Stimulated activated CD4-positive, alpha-beta T cell treated with anti-CD3 and anti-CD28 coated beads, TNF-alpha, amount 100 ng/mL, for 24 hours (primary cell): Measurements from ENCODE around the gene CALML3.

Experiments used
- DNase-seq, 3 experiments: peaks; one replicate each; pipeline ENCODE4 v3.0.0-alpha.2; 2020; ENCODE audit warnings: low read depth in 3 of 3

CALML3 gene

DNA sequence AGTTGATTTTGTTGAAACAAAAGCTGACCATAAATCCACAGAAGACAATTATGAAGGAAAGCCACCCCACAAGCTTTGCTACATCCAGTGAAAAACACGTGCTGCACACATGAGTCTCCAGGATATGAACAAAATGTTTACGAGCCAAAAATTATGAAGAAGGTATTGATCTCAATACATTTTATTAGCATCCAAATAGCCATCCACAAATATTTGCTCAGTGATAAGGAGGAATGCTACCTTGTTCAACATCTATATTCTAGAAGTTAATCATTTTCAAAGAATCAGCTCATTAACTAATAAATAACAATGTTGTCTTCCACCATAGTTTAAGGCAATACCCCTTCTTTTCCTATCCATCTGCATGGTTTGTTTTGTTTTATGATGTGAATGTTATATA lies 42.7 kb downstream of the CALML3 start:
- no peak for DNase-seq

DNA sequence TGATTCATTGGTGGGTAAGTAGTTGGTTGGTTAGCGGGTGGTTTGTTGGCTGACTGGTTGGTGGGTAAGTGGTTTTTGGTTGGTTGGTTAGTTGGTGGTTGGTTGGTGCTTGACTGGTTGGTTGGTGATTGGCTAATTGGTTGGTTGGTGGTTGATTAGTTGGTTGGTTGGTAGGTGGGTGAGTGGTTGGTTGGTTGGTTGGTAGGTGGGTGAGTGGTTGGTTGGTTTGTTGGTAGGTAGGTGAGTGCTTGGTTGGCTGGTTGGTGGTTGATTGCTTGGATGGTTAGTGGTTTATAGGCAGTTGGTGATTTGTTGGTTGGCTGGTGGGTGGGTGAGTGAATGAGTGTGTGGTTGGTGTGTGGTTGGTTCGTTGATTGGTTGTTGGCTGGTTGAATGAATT lies 44.2 kb downstream of the CALML3 start:
- DNase-seq = no peak

DNA sequence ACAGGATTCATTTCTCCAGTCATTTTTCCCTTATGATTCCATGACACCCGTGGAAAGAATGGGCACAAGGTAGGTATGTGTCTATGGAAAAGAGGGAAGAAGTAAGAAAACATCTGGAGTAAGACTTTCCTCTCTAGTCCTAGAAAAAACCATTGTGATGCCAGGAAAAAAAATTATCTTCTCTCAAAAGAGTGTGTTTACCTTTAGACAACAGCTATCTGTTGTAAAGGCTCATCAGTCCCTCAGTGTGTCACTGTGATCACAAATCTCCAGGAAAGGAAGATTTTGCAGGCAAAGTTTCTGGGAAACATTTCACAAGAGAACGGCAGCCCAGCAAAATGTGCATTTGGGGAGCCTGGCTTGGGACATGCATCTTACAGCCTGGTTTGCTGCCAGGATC lies 44.8 kb downstream of the CALML3 start:
- no peak for DNase-seq

DNA sequence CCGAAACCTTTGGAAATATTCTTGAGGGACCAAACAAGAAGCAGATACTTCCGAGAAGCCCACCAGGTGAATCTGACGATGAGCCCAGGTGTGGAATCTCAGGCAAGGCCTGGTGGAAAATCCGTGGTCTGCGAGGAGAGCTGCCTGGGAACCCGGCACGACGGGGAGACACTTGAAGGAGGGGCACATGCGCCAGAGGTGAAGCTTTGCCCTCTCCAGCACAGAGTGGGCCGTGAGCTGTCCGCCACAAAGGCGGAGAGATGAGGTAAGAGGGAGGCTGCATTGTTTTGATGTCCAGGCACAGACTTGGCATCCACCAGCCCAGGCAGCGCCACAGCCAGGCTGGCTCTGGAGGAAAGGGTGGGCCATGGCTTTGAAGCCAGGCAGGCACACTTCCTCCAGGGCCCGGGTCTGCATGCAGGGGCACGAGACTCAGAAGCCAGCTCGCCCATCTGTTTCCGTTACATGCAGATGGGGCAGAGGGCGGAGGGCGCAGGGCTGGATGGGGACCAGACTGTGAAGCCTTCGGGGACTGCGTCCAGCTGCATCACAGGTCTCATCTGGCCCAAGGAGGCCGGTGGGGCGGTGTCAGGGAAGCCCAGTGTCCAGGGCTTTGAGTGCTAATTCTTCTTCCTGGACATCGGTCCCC lies 45.4 kb downstream of the CALML3 start:
- no peak for DNase-seq

DNA sequence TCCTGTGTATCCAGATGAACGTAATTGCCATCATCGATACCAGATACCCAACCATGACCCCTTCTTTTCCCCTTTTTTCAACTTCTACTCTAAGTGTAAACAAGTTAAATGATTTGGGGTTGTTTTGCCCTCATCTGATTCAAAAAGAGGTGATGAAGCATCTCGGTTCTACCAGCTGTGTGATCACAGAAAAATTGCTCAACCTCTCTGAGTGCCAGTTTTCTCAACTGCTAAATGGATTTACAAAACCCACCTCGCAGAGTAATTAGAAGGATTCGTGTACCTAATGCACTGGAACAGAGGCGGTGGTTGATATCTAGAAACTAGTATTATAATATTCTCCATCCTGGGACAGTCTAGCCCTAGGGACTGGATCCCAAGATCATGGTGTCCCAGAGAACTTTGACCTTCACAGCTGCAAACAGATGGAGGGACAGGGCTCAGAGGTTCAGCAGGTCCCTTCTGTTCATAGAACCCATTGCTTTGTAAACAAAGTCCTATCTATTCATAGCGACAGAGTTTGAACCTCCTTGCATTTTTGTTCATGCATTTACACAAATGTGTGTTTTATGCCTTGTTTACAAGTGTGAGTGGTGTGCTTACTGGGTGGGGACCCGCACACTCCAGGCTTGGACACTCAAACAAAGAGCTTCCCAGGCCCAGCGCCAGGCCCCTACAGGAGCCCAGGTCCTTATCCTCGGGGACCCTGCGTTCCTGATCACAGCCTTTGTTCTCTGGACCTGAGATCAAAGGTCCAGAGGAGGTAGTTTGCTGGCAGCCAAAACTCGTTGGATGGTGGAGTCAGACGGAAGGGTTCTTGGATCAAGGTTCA lies 46.4 kb downstream of the CALML3 start:
- DNase-seq = no peak

DNA sequence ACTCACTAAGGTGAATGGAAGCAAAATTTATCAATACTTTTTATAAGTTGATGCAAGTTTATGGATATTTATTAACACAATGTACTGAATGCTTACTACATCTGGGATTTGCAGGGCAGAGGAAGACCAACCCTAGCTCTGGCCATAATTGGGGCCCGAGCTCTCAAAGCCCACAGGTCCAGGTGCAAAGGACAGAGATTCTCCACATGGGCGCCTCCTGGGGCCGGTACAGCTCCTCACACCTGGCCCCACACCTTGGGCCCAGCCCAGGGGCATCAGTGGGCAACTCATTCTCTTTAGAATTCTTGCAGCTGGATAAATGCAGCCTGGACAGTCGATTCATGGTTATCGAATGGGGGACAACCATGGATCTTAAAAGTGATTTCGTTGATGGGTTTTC lies 47.1 kb downstream of the CALML3 start:
- DNase-seq = no peak

DNA sequence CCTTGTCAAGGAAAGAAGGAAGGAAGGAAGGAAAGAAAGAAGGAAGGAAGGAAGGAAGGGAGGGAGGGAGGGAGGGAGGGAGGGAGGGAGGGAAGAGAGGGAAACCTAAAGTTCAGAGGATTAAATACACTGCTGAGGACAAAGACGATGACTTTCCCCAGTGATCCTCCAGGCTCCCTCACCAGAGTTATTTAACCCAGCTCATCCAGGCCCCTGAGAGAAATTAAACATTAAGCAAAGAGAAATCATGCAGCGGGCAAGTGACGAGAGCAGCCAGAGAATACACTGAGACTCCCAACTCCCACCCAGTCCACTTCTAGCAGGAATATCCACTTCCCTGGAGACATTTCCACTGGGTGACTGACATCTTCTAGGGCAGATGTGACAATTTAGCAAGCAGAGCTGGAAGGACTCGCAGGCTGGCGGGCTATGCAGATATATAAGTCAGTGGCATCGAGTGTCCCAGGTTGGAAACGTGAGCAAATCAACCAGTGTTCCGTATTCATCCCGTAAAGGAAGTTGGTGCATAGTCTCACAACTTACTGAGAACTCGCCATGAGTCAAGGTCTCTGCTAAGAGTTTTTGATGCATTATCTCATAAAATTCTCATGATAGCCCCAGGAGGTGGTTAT lies 48.7 kb downstream of the CALML3 start:
- DNase-seq = no peak

DNA sequence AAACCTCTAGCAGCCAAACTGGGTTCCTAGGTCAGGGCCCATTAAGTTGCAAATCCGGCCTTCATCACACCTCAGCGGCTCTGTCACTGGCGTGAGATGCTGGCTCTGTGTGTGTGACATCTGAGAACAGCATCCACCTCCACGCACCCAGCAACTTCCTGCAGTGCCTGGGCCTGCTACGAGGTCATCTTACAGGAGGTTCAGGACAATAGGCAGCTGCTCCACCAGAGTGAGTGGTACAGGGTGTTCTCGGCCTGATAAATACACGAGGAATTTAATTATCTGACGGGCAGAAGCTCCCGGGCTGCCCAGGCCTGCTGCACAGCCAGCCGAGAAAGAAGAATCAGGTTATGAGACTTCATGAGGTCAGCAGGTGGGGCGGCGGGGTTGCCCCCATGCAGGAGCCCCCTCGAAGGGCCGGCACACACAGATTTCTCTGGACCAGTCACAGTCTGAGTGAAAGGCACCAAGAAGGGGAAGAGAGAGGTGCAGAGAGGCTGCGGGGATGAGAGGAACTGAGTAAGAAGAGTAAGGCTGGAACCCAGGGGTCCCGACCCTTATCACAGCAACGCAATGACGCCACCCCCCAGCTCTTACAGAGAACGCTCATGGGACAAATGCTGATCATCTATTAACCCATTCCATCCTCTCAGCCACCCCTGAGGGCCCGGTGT lies 49.3 kb downstream of the CALML3 start:
- DNase-seq = no peak

DNA sequence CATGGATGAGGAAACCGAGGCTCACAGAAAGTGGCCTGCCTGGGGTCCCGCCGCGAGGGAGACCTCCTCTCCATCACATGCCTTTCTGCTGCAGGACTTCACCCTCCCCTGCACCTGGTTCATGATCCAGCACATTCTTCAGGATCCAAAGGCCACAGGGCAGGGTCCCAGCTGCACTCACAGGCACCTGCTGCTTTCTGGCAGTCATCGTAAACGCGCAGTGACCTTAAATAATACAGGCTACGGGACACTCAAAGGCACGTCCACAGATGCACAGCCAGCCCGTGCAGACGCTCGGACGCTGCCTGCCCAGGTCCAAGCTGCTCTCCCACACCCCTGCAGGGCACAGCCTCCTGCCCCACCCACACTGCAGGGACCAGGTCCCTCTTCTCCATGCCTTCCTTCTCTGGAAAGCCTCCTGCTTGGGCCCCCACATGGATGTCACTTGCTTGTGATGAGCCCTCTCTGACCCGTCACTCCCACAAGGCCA lies 49.9 kb downstream of the CALML3 start:
- no peak for DNase-seq

DNA sequence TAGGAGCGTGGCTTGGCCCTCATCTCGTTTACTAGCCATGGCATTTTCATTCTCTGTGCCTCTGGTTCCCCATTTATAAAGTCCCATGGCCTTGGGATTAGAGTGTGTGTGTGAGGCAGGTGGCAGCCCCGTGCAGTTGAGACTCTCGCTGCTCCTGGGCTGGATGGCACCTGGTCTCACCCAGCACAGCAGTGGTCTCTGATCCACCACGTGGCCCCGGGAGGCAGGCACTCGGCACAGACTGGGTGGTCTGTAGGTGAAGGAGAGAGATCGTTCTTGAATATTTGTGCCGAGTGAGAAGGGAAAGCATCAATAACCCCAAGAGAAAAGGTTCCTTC lies 50.4 kb downstream of the CALML3 start:
- DNase-seq = no peak

DNA sequence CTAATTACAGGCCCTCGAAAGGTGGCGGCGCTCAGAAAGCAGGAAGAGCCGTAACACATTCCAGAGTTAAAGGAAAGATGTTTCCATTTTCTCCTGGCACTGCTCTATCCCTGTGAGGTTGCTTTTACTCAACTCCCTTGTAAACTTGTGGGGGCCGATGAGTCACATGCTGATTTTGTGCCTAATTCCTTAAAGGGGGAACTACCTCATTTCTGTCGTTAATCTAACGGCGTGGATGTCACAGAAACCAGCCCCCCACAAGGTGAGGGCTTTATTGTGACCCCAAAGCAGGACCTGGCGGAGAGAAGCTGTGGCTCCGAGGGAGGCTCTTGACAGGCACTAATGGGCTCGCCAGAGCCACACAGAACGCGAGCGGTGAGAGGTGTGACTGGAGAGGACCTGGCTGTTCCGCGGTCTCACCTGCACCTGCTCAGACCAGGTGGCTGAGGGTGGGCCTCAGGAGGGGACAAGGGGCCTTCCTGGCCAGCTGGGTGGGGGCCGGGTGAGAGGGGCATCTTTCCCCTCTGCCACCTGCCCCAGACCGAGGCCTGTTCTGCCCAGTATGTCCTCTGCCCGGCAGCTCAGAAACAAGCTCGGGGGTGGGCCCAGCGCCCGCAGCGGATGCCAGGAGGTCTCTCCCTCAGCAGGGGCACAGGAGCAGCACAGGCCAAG lies 50.9 kb downstream of the CALML3 start:
- DNase-seq = no peak

DNA sequence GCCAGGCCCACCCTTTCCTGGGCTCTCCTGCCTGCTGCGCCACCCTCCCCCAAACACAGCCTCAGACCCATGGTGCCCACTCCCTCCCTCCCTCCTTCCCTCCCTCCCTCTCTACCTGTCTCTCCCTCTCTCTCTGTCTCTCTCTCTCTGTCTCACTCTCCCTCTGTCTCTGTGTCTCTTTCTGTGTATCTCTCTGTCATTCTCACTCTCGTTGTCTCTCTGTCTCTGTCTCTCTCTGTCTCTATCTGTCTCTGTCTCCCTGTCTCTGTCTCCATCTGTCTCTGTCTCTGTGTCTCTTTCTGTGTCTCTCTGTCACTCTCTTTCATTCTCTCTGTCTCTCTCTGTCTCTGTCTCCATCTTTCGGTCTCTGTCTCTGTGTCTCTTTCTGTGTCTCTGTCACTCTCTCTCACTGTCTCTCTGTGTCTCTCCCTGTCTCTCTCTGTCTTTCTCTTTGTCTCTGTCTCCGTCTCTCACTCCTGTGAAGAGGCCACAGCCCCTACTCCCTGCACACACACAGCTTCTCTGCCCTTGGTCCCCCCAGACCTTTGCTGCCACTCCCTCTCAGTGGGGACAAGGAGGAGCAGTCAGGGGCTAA lies 51.5 kb downstream of the CALML3 start:
- no peak for DNase-seq
